ENCODE data around the gene ATP5ME. TPM values are rescaled to one million over a fixed set of nuclear protein-coding genes. Genes with fewer than 3 reads are reported as not detected.

ATP5ME gene
- total and polyA plus RNA-seq, 2 experiments from 2014 or later = 177 to 1,438 TPM

DNA sequence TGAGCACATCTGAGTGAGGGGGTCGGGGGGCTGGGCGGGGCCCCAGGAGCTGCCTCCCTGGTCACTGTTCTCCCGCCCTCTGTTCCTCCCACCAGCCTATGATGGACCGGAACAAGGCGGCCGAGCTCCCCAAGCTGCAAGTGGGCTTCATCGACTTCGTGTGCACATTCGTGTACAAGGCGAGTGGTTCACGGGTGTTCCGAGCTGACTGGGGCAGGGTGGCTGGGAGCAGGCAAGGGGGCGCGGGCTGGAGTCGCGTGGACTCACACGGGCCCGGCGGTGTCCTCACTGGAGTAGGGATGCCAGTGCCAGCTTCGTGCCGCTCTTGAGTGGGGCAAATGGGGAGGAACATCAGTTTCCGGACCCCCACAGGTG, 7.7 kb downstream of the ATP5ME start:
- Histone ChIP-seq H3K4me1 (ENCODE audit: low read depth) (no peaks in the 10 kb centered on the region), H3K27me3 (no peaks in the 10 kb centered on the region), H3K27ac (no peak overlapping the region), H3K9me3 (ENCODE audit: low read depth) (no peaks in the 10 kb centered on the region), H3K4me3 (no peak overlapping the region), H3K36me3 (peaks cover 8% of the 10 kb centered on the region)
- DNase-seq (ENCODE audit: low read depth in 1 of 2, low spot score in 1 of 2) = no peak
- TF ChIP-seq, protein P1, sequence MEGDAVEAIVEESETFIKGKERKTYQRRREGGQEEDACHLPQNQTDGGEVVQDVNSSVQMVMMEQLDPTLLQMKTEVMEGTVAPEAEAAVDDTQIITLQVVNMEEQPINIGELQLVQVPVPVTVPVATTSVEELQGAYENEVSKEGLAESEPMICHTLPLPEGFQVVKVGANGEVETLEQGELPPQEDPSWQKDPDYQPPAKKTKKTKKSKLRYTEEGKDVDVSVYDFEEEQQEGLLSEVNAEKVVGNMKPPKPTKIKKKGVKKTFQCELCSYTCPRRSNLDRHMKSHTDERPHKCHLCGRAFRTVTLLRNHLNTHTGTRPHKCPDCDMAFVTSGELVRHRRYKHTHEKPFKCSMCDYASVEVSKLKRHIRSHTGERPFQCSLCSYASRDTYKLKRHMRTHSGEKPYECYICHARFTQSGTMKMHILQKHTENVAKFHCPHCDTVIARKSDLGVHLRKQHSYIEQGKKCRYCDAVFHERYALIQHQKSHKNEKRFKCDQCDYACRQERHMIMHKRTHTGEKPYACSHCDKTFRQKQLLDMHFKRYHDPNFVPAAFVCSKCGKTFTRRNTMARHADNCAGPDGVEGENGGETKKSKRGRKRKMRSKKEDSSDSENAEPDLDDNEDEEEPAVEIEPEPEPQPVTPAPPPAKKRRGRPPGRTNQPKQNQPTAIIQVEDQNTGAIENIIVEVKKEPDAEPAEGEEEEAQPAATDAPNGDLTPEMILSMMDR (IDR thresholded peaks at IDR 0.05; ENCODE audit: low read depth, low read length) = no peak

DNA sequence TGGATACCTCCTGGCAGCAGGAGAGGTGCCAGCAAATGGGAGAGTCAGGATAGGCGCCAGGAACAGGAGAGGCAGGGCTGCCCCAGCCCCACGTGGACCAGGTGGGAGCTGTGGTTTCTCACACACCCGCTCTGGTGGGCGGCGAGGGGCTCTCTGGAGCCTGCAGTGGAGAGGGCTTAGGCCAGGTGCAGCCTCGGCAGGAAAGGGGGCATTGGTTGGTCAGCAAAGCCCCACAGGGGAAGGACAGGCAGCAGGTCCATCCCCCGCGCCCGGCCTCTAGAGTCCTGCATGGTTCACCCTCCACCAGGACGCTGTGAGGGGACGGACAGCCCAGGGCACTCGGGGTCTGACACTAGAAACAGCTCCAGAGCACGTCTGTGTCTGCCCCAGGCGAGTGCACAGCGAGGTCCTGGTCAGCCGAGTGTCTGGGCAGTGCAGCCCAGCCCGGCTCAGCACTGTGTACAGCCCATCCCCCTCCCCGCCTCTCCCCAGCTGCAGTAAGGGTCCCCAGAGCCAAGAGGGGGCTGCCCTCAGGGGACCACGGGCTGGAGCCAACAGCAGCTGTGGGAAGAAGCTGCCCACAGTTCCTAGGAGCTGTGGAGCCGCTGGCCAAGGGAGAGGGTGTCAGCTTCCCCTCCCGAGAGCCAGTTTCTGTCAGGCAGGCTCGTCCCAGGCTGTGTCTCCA, 8.2 kb downstream of the ATP5ME start:
- no peak overlapping the region for H3K27ac ChIP-seq
- H3K27me3 ChIP-seq = no peaks in the 10 kb centered on the region
- TF ChIP-seq, protein P1 (IDR thresholded peaks at IDR 0.05; ENCODE audit: low read depth, low read length) = no peak
- no peak for DNase-seq (ENCODE audit: low read depth in 1 of 2, low spot score in 1 of 2)
- peaks cover 4% of the 10 kb centered on the region for H3K36me3 ChIP-seq
- H3K4me3 ChIP-seq = no peak overlapping the region
- H3K9me3 ChIP-seq (ENCODE audit: low read depth) = no peaks in the 10 kb centered on the region
- H3K4me1 ChIP-seq (ENCODE audit: low read depth) = no peaks in the 10 kb centered on the region

DNA sequence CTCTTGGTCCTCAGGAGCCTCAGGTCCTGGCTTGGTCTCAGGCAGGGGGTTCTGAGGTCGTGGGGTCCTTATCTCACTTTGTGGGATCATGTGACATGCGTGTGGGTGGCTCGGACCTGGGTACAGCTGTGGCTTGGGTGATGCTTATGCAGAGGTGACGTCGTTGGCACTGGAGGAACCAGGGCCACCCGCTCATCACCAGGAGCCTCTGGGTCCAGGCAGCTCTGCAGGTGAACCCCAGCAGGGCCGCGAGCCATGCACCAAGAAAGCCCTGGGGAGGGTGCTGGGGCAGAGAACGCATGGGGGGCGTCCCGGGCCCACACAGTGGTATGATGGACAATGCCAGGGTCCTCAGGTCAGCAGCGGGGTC, 8.7 kb downstream of the ATP5ME start:
- DNase-seq (ENCODE audit: low read depth in 1 of 2, low spot score in 1 of 2) = no peak
- no peak overlapping the region for H3K27ac ChIP-seq

DNA sequence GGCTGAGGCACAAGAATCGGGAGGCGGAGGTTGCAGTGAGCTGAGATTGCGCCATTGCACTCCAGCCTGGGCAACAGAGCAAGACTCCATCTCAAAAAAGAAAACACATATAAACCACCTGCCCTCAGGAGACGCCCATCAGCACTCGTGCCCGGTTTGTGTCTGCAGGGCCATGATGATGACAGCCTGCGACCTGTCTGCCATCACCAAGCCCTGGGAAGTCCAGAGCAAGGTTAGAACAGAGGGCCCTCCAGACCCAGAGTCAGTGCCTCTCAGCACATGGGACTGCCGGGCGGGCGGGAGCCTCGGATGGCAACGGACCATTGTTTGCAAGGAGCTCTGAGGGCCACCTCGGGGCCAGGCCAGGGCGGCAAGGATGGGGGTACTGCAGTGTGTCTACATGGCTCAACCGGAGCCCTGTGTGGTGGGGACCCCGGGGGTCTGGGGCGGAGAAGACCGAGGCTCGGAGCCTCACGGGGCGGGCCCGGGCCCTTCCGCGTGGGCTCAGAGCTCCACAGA, 9.3 kb downstream of the ATP5ME start:
- H3K4me1 ChIP-seq (ENCODE audit: low read depth) = no peaks in the 10 kb centered on the region
- H3K4me3 ChIP-seq = no peak overlapping the region
- no peak for DNase-seq (ENCODE audit: low read depth in 1 of 2, low spot score in 1 of 2)
- H3K36me3 ChIP-seq = no peaks in the 10 kb centered on the region
- TF ChIP-seq, protein P1 (IDR thresholded peaks at IDR 0.05; ENCODE audit: low read depth, low read length) = no peak
- H3K27ac ChIP-seq = no peak overlapping the region
- H3K27me3 ChIP-seq = no peaks in the 10 kb centered on the region
- H3K9me3 ChIP-seq (ENCODE audit: low read depth) = no peaks in the 10 kb centered on the region

More for the DNA sequence above, 8.7 kb downstream of the ATP5ME start:
- Histone ChIP-seq H3K27me3 (no peaks in the 10 kb centered on the region), H3K36me3 (peaks cover 1% of the 10 kb centered on the region), H3K9me3 (ENCODE audit: low read depth) (no peaks in the 10 kb centered on the region), H3K4me1 (ENCODE audit: low read depth) (no peaks in the 10 kb centered on the region), H3K4me3 (no peak overlapping the region)
- TF ChIP-seq, protein P1 (IDR thresholded peaks at IDR 0.05; ENCODE audit: low read depth, low read length) = no peak

DNA sequence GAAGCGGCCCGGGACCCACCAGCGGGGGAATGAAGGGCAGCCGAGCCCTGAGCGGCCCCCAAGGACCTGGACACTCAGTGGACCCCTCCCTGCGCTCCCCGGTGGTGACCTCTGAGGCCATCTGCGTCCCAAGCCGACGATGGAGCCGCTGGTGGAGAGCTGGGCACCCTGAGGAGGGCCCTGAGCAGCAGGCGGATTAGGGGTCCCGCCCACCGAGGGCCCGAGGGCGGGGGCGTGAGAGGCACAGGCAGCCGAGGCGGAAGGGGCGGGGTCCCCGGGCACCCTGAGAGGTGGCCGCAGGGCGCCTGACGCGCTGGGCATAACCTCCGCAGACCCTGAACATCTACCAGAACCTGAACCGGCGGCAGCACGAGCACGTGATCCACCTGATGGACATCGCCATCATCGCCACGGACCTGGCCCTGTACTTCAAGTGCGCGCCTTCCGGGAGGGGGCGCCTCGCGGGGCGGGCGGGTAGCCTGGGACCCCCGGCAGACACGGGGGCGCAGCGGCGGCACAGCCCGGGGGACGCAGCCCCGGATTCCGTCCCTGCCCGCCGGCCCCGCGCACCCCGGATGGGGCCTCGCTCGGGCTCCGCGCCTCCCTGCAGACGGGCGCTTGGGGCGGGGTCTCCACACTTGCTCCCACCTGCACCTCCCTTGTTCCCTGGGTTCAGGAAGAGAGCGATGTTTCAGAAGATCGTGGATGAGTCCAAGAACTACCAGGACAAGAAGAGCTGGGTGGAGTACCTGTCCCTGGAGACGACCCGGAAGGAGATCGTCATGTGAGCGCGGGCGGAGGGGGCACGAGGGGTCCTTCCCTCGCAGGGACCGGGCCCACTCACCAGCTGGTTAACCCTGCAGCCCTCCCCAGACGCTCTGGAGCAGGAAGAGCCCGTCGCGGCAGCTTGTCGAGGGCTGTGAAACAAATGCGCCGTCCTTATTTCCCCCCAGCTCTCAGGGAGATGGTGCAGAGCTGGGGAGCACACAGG, 10.3 kb downstream of the ATP5ME start:
- Histone ChIP-seq H3K4me3 (peak overlapping the region; percentile 53), H3K4me1 (ENCODE audit: low read depth) (no peaks in the 10 kb centered on the region), H3K27ac (peak overlapping the region; percentile 28), H3K36me3 (no peaks in the 10 kb centered on the region), H3K27me3 (no peaks in the 10 kb centered on the region), H3K9me3 (ENCODE audit: low read depth) (no peaks in the 10 kb centered on the region)
- peak; percentile 34 to 89 for DNase-seq (ENCODE audit: low read depth in 1 of 2, low spot score in 1 of 2)
- TF ChIP-seq, protein P1 (IDR thresholded peaks at IDR 0.05; ENCODE audit: low read depth, low read length) = peak; percentile 2
